ENCODE data around the gene SYVN1.
"Not testable (repeated sequence)": the region's sequence is repeated elsewhere in the genome, so short reads cannot be mapped to it uniquely, and the experiment has no call there.

The SYVN1 gene

DNA sequence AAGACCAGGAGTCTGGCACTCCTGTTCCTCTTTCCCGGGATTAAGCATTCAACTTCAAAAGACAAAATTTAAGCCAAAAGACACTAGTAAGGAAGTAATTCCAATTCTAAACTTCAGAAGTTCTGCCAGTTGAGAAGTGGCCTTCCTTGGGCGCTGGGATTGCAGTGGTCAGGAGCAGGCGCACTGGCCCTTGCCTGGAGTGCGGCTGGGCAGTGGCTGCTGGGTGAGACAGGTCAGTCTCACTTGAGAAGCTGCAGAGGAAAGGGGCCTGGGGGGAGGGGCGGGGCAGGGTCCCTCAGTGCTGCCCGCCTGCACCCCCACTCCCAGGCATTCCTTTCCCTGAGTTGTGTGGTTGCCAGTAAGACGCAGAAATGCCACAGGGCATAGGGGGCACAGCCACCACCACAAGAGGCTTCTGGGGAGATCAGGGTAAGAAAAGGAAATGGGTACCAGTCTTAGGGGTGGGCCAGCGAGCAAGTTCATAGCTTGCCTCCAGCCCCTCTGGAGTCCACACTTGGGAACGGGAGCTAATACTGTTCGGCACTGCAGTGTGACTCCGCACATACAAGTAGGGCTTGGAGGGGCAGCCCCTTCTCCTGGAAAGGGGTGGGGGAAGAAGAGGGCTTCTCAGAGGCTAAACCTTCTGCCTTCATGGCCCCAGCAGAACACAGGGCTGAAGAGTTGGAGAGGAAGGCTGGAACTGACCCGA, 6.7 kb downstream of the SYVN1 start:
- DNase-seq (ENCODE audit: low spot score), result no peak

GRCh38 chr11:65126624-65127274, 7.6 kb downstream of the SYVN1 start:
- no peak for DNase-seq (ENCODE audit: low spot score)

GRCh38 chr11:65125197-65126056, 8.9 kb downstream of the SYVN1 start:
- no peak for DNase-seq (ENCODE audit: low spot score)

- no peak for DNase-seq (ENCODE audit: low spot score)
Measured at GRCh38 chr11:65124480-65125196, 9.7 kb downstream of the SYVN1 start.

GRCh38 chr11:65121865-65122696, 12.2 kb downstream of the SYVN1 start, which contains the start of the genes FAU and MRPL49:
FAU (minus strand) TSS chr11:65122134; CDS start chr11:65121813, 321 bp downstream.
MRPL49 (plus strand) TSS chr11:65122321; CDS start chr11:65122347, 26 bp downstream.
- peak; percentile 95 for DNase-seq (ENCODE audit: low spot score)

GRCh38 chr11:65121447-65121864, 12.9 kb downstream of the SYVN1 start:
- no peak for DNase-seq (ENCODE audit: low spot score)

DNA sequence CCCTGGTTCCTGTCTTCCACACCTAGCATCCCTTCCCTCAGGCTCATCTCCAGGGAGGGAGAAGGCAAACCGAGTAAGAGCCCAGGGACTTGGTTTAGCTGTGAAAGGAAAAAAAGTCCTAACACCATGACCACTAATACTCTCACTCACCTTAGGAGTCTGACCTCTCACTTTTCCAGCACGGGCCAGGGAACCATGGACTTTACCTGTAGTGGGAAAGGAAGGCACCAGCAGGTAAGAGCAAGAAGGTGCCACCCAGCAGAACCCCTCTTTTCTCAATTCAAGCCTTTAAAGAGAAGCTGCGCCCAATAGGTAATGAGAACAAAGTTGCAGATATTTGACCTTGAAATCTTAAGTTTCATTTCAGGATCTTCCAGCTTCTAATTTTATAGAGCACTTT, 13.5 kb downstream of the SYVN1 start:
- DNase-seq (ENCODE audit: low spot score), result no peak

GRCh38 chr11:65119670-65119995, 14.7 kb downstream of the SYVN1 start:
- no peak for DNase-seq (ENCODE audit: low spot score)

DNA sequence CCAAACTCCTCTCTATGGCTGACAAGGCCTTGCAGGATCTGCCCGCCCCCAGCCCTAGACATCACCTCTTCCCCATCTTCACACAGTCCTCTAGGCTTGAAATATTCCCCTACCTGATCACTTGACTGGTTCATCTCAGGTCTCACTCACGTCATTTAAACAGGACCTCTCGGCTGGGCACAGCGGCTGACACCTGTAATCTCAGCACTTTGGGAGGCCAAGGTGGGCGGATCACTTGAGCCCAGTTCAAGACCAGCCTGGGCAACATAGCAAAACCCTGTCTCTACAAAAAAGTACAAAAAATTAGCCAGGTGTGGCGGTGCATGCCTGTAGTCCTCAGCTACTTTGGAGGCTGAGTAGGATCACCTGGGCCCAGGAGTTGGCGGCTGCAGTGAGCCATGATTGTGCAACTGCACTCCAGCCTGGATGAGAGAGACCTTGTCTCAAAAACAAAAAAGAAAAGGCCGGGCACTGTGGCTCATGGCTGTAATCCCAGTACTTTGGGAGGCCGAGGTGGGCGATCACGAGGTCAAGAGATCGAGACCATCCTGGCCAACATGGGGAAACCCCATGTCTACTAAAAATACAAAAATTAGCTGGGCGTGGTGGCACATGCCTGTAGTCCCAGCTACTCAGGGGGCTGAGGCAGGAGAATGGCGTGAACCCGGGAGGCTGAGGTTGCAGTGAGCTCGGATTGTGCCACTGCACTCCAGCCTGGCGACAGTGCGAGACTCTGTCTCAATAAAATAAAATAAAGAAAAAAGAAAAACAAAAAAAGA, 15.2 kb downstream of the SYVN1 start:
- DNase-seq (ENCODE audit: low spot score), result not testable (repeated sequence)

GRCh38 chr11:65118097-65118837, 16.1 kb downstream of the SYVN1 start:
- no peak for DNase-seq (ENCODE audit: low spot score)

DNA sequence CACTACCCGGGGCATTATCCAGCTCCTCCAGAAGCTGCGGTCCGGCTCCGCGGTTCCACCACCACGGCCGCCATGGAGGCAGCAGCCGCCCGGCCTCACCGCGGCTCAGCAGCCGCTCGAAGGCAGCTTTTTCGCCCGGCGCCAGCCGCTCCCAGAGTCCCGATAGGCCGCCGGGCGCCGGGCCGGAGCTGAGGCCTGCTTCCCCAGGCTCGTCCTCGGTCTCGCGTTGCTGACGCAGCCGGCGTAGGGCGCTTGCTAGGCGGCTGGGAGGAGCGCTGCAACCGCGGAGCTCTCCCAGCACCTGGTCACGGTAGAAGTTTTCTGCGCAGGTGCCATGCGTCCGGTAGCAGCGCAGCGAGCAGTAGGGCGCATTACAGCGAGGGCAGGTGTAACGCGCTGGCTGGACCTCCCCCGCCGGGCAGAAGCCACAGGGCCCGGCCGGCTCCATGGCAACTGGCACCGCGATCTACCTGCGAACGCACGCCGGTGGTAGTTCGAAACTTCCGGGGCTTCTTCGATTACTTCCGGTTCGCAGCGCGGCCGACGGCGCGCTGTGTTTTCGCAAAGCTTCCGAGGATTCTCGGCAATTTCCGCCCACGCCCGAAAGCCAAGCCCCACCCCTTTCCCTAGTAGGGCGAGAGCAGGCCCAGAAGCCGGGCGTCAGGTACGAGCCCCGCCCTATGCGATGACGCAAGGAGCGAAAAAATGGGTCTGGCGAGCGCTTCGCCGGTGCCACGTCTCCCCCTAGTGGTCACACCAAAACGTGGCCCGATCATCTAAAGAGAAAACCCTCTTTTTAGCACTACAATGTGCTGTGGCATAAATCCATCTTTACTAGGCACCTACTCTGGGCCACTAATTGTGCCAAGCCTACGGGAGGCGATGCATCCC, 16.9 kb downstream of the SYVN1 start, which contains the start of gene ZNHIT2:
TSS of gene ZNHIT2 (minus strand) at position 496 of the 891 bp plus-strand sequence. CDS start at position 448, 48 bp downstream.
- DNase-seq (ENCODE audit: low spot score), result peak; percentile 95

DNA sequence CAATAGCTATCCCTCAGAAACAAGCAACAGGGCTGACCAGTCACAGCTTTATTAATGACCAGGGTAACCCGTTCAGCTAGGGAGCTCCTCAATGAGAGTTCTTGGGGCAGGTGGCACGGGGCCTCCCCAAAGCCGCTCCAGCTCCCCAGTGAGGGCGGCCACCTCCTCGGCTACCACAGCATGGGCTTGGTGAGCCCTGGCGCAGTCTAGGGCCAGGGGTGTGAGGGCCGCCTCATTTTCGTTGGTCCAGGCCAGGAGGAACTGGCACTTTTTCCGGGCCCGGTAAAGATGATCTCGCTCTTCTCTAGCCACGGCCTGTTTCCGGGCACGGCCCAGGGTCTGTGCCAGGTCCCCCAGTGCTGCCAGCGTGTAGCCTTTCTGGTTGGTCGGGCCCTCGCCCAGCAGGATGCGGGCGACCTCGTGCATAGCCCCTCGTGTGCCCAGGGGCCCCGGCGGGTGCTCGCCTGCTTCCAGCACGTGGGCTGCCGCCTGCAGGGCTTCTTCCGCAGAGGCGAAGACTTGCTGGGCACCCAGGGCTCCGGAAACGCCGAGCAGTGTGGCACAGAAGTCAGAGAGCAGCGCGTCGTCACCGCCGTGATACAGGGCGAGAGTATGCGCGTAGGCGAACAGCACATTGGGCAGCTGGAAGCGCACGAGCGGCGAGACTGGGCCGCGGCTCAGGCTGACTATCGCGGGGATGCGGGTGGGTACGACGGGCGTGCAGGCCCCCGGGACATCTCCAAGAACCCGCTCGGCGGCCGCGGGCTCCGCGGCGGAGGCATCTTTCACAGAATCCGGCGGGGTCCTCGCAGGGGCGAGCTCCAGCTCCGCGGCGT, 17.7 kb downstream of the SYVN1 start:
- DNase-seq (ENCODE audit: low spot score), result no peak

DNA sequence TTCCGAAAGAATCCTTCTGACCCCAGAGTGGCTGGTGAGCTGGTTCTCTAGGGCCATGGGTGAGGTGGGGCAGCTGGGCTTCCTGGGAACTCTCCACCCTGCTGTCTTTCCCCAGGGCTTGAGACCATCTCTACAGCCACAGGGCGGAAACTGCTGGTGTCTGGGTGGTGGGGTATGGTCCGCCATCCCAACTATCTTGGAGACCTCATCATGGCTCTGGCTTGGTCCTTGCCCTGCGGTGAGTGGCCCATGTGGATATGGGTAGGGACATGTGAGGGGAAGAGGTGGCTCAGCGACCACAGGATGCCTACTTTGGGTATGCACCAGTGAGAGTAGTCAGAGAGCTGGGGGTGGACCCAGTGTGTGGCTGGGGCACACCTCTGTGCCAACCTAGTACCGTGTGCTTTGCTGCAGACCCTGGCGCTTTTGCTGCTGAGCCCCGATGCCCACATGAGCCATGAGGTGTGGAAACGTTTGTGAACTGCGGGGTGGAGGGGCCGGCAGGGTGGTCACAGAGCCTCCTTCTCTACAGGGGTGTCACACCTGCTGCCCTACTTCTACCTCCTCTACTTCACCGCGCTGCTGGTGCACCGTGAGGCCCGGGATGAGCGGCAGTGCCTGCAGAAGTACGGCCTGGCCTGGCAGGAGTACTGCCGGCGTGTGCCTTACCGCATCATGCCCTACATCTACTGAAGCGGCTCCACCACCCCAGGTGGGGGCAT, 18.8 kb downstream of the SYVN1 start:
- no peak for DNase-seq (ENCODE audit: low spot score)

- DNase-seq (ENCODE audit: low spot score), result no peak
Measured at GRCh38 chr11:65114538-65115171, 19.7 kb downstream of the SYVN1 start.

GRCh38 chr11:65113839-65114238, 20.5 kb downstream of the SYVN1 start:
- DNase-seq (ENCODE audit: low spot score), result no peak

GRCh38 chr11:65113361-65113756, 21.0 kb downstream of the SYVN1 start:
- no peak for DNase-seq (ENCODE audit: low spot score)

All from COLO829 (cell line).